ENCODE results near the gene C11orf21. TPM values are rescaled to one million over a fixed set of nuclear protein-coding genes. Genes with fewer than 3 reads are reported as not detected.

Gene C11orf21
- total and polyA plus RNA-seq, 10 of the 15 experiments (the other 5 are each of a cell fraction or from before 2014, with no cell fraction given): 0.04 to 0.26 (median 0.11) TPM; not detected in 7

DNA sequence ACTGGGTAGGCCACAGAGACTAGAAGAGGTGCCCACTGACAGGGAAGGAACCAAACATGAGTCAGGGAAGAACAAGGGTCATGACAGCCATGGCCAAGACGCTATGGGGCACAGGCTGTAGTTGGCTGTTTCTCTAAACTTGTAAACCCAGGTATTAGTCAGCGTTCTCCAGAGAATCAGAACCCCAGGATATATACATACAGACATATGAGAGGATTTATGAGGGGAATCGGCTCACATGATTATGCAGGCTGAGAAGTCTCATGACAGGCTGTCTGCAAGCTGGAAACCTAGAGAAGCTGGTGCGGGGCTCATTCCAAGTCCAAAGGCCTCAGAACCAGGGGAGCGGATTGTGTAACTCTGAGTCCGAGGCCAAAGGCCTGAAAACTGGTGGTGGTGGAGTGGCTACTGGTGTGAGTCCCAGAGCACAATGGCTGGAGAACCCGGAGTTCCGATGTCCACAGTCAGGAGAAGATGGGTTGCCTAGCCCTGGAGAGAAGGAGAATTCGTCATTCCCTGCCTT lies 45.7 kb upstream of the C11orf21 start:
- BruUV-seq (replicated peaks): no TSS peak
- no peak for FAIRE-seq
- TF ChIP-seq, protein P1, sequence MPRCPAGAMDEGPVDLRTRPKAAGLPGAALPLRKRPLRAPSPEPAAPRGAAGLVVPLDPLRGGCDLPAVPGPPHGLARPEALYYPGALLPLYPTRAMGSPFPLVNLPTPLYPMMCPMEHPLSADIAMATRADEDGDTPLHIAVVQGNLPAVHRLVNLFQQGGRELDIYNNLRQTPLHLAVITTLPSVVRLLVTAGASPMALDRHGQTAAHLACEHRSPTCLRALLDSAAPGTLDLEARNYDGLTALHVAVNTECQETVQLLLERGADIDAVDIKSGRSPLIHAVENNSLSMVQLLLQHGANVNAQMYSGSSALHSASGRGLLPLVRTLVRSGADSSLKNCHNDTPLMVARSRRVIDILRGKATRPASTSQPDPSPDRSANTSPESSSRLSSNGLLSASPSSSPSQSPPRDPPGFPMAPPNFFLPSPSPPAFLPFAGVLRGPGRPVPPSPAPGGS (IDR thresholded peaks at IDR 0.05; ENCODE audit: borderline replicate concordance, insufficient read depth, low read depth, low read length, poor library complexity, severe bottlenecking): no peak
- TF ChIP-seq MXI1 (IDR thresholded peaks at IDR 0.05; ENCODE audit: low read depth, low read length) (no peak), BMI1 (IDR thresholded peaks at IDR 0.05; ENCODE audit: borderline replicate concordance) (no peak), EP300 (IDR thresholded peaks at IDR 0.05; ENCODE audit: borderline replicate concordance in 1 of 2, control insufficient read depth in 1 of 2, low read depth in 2 of 2, low read length in 2 of 2) (no peak), CBFB (IDR thresholded peaks at IDR 0.05; ENCODE audit: low read depth) (no peak), IRF4 (IDR thresholded peaks at IDR 0.05; ENCODE audit: low read depth, low read length) (no peak), RELA (IDR thresholded peaks at IDR 0.05; ENCODE audit: borderline replicate concordance, partially characterized antibody) (no peak), TARDBP (IDR thresholded peaks at IDR 0.05; ENCODE audit: borderline replicate concordance) (no peak), SPI1 (IDR thresholded peaks at IDR 0.05; ENCODE audit: borderline replicate concordance, insufficient read depth, low read depth, low read length) (no peak), MYC (IDR thresholded peaks at IDR 0.05; ENCODE audit: insufficient read depth, insufficient read length, insufficient replicate concordance, low read length, severe bottlenecking) (no peak)
- TF ChIP-seq, protein P2, sequence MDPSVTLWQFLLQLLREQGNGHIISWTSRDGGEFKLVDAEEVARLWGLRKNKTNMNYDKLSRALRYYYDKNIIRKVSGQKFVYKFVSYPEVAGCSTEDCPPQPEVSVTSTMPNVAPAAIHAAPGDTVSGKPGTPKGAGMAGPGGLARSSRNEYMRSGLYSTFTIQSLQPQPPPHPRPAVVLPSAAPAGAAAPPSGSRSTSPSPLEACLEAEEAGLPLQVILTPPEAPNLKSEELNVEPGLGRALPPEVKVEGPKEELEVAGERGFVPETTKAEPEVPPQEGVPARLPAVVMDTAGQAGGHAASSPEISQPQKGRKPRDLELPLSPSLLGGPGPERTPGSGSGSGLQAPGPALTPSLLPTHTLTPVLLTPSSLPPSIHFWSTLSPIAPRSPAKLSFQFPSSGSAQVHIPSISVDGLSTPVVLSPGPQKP (IDR thresholded peaks at IDR 0.05; ENCODE audit: low read depth, low read length): no peak
- TF ChIP-seq, protein P3, sequence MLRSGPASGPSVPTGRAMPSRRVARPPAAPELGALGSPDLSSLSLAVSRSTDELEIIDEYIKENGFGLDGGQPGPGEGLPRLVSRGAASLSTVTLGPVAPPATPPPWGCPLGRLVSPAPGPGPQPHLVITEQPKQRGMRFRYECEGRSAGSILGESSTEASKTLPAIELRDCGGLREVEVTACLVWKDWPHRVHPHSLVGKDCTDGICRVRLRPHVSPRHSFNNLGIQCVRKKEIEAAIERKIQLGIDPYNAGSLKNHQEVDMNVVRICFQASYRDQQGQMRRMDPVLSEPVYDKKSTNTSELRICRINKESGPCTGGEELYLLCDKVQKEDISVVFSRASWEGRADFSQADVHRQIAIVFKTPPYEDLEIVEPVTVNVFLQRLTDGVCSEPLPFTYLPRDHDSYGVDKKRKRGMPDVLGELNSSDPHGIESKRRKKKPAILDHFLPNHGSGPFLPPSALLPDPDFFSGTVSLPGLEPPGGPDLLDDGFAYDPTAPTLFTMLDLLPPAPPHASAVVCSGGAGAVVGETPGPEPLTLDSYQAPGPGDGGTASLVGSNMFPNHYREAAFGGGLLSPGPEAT (IDR thresholded peaks at IDR 0.05; ENCODE audit: low read depth): no peak
- TF ChIP-seq, protein P4, sequence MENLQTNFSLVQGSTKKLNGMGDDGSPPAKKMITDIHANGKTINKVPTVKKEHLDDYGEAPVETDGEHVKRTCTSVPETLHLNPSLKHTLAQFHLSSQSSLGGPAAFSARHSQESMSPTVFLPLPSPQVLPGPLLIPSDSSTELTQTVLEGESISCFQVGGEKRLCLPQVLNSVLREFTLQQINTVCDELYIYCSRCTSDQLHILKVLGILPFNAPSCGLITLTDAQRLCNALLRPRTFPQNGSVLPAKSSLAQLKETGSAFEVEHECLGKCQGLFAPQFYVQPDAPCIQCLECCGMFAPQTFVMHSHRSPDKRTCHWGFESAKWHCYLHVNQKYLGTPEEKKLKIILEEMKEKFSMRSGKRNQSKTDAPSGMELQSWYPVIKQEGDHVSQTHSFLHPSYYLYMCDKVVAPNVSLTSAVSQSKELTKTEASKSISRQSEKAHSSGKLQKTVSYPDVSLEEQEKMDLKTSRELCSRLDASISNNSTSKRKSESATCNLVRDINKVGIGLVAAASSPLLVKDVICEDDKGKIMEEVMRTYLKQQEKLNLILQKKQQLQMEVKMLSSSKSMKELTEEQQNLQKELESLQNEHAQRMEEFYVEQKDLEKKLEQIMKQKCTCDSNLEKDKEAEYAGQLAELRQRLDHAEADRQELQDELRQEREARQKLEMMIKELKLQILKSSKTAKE (IDR thresholded peaks at IDR 0.05; ENCODE audit: low read depth, poor library complexity, severe bottlenecking): no peak

More for the DNA sequence above, 45.7 kb upstream of the C11orf21 start:
- no peak for ATAC-seq
- ChIA-PET CTCF (no interaction called here), RAD21 (ENCODE audit: unreplicated experiment) (no interaction called here), POLR2A (no interaction called here), SMC1A (ENCODE audit: uncharacterized antibody, unreplicated experiment) (no interaction called here)
- H3K36me3 ChIP-seq (ENCODE audit: control insufficient read depth in 2 of 2, insufficient read depth in 2 of 2, low read length in 1 of 2): no peaks in the 10 kb centered on the region
- no peaks in the 10 kb centered on the region for H3K79me2 ChIP-seq (ENCODE audit: control insufficient read depth, insufficient read depth, low read length)
- H3K27me3 ChIP-seq (replicated peaks in 1 of 2; ENCODE audit: control insufficient read depth in 2 of 2, insufficient read depth in 2 of 2, low read length in 1 of 2): no peaks in the 10 kb centered on the region
- intact Hi-C loops (cut with micrococcal nuclease; ENCODE audit: unreplicated experiment): no loop called here
- H3K4me3 ChIP-seq: no peak overlapping the region
- in situ Hi-C loops (cut with MboI): no loop called here
- H3K4me1 ChIP-seq (ENCODE audit: control insufficient read depth, insufficient read depth, low read length): no peaks in the 10 kb centered on the region
- H3K4me2 ChIP-seq (ENCODE audit: control insufficient read depth, insufficient read depth): no peak overlapping the region
- 26% methylated on average over 9 of the region's 9 CpGs for WGBS (ENCODE audit: insufficient coverage, insufficient replicate concordance, low lambda C conversion rate, missing lambda C conversion rate)
- H3K9ac ChIP-seq (ENCODE audit: control insufficient read depth, insufficient read depth, low read length): no peak overlapping the region
- DNase-seq (ENCODE audit: low read depth, low spot score): no peak
- H2AFZ ChIP-seq (ENCODE audit: control insufficient read depth, low read depth, low read length): no peak overlapping the region
- no peak overlapping the region for H3K27ac ChIP-seq (ENCODE audit: control insufficient read depth, insufficient read depth)
- no peaks in the 10 kb centered on the region for H4K20me1 ChIP-seq (ENCODE audit: control insufficient read depth, insufficient read depth)
- no peaks in the 10 kb centered on the region; the same call in 2 of the 3 replicates for H3K9me3 ChIP-seq (replicated peaks; ENCODE audit: control insufficient read depth, insufficient read depth, low read length)
